NCI-H69 (cell line): Measurements from ENCODE around the gene DPEP1.
"Not testable (repeated sequence)": the region's sequence is repeated elsewhere in the genome, so short reads cannot be mapped to it uniquely, and the experiment has no call there.

Experiments
- DNase-seq: peaks from one replicate; lab custom pipeline; 2025; lab: John Stamatoyannopoulos, UW

Gene DPEP1

GRCh38 chr16:89577055-89577759 lies 36.2 kb upstream of the DPEP1 start:
- no peak for DNase-seq

GRCh38 chr16:89579351-89579750 lies 34.1 kb upstream of the DPEP1 start:
- DNase-seq, result no peak

- DNase-seq, result no peak
Observed at GRCh38 chr16:89581045-89581695, 32.3 kb upstream of the DPEP1 start.

GRCh38 chr16:89581861-89582563 lies 31.4 kb upstream of the DPEP1 start:
- no peak for DNase-seq

DNA sequence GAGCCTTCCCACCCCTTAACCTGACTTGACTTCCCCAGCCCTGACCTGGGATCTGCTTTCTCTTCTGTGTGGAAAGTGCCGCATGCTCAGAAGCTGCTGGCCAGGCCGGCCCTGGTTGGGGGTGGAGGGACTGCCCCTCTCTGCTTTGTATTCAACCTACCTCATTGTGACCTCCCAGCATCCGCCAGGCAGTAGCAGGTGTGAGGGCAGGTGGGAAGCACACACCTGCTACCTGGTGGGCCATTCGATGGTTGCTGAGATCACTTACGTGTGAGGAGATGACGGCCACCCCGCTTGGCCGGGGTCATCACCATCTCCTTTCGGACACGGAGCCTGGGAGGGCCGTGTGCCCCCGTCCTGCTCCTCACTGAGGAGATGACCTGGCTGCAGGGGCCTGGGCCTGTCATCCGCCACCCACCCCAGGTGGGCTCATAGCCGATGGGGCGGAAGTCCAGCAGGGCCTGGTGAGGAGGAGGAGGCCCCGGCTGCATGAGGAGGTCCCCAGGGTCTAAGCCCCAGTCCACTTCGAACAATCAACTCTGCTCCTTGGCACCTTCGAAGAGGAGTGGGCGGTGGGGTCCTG lies 30.7 kb upstream of the DPEP1 start:
- DNase-seq, result no peak

DNA sequence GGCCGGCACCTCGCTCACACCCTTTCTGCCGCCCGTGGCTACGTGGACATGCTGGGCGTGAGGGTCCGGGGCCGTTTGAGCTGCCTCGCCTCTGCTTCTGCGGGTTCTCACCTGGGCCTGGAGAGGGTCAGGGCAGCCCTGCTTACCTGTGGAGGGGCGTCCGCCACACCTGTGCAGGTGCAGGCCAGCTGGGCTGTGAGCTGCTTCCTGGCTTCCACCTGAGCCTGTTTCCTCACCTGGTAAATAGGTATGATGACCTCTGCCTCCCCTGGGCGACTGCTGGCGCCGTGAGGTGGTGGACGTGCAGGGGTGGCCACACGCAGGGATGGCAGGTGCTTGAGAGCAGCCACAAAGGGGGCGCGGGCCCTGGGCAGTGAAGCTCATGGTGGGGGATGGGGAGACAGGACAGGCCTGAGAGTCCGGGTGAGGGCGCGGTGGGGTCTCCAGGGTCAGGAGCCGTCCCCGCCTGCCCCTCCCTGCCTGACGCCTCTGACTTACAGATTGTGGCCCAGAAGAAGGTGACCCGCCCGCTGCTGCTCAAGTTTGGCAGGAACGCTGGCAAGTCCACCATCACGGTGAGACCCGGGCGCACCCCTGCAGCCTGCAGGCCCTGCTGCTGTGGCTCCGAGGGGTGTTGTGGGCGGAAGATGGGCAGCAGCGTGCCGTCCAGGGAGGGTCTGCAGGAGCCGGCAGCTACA lies 30.1 kb upstream of the DPEP1 start:
- DNase-seq, result no peak

GRCh38 chr16:89583895-89584644 lies 29.4 kb upstream of the DPEP1 start:
- DNase-seq, result no peak

DNA sequence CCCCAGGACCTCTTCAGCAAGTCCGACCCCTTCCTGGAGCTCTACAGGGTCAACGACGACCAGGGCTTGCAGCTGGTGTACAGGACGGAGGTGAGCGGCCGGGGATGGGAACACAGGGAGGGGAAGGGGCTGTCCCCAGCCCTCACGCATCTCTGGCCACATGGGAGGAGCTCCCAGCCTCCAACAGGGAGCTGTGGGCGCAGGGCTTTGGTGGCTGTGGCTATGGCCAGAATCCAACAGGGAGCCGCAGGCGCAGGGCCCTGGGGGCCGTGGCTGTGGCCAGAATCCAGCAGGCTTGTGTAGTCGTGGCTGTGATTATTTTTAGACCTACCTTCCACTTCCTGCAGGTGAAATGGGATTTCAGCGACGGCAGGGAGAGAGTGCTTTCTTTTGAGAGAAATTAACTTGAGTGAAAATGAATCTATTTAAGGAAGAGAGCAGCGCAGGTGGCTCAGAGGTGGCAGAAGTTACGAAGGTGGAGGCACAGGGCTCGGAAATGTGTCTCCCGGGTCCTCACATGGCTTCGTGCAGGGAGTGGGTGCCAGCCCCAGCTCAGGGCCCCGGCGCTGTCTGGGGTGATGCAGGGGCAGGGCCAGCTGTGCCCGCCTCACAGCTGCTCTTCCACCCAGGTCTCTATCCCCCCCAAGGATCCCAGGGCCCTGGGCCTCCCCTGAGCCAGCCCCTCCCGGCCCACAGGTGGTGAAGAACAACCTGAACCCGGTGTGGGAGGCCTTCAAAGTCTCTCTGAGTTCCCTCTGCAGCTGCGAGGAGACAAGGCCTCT lies 28.5 kb upstream of the DPEP1 start:
- no peak for DNase-seq

DNA sequence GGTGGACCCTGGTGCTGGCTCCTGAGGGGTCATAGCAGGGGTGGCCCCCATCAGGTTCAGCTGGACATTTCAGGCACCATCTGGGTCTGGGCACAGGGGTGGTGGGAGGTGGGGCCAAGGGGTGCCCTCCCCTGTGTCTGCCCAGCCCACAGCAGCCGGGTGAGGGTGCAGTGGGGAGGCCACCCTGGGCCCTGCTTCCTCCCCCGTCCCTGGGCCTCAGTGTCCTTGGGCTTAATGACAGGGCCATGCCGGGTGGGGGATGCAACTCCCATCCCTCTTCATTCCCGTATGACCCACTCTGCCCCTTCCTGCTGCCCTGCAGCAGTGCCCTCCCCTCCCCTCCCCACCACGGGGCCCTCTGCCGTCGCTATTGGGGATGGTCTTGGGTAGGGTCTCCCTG lies 27.2 kb upstream of the DPEP1 start:
- DNase-seq, result no peak

GRCh38 chr16:89586853-89587252 lies 26.6 kb upstream of the DPEP1 start:
- DNase-seq, result no peak

GRCh38 chr16:89587676-89588075 lies 25.8 kb upstream of the DPEP1 start:
- not testable (repeated sequence) for DNase-seq

DNA sequence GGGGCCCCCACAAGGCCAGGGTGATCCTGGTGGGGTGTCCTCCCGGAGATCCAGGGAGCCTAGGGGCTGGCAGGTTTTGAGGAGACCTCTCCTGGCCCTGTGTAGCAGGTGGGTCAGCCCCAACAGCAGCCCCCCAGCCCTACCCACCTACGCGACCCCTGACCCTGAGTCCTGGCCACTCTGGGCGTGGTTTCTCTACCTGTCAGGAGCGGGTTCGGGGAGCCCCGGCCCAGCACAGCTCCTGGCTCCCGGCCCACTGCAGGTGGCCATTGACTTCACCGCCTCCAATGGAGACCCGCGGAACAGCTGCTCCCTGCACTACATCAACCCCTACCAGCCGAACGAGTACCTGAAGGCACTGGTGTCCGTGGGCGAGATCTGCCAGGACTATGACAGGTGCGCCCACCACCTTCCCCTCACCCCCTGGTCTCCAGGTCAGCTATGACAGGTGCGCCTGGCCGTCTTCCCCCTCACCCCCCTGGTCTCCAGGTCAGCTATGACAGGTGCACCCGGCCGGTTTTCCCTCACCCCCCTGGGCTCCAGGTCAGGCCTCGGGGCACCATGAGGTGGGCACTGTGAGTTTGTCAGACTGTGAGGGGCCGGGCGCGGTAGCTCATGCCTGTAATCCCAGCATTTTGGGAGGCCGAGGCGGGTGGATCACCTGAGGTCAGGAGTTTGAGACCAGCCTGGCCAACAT lies 24.9 kb upstream of the DPEP1 start:
- DNase-seq, result no peak

GRCh38 chr16:89589241-89589926 lies 24.1 kb upstream of the DPEP1 start:
- DNase-seq, result no peak

GRCh38 chr16:89593841-89594240 lies 19.6 kb upstream of the DPEP1 start:
- DNase-seq, result no peak

DNA sequence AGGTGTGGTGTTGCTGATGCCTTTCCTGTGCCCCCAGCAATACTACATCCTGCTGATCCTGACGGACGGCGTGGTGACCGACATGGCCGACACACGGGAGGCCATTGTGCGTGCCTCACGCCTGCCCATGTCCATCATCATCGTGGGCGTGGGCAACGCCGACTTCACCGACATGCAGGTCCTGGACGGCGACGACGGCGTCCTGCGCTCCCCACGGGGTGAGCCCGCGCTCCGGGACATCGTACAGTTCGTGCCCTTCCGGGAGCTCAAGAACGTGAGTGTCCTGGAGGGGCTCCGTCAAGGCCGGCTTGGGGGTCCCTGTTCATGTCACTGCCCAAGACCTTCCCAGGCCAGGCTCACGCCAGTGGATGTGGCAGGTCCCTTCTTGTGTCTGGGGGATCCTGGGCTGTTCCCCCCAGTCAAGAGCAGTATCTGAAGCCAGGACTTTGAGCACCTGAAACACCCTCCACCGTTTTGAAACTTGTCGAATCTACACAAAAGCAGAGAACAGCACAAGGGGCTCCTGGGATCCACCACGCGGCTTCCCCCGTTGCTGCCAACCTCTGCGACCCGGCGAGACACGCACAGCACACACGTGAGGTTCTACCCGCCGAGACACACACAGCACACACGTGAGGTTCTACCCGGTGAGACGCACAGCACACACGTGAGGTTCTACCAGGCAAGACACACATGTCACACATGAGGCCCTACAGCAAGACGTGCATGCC lies 17.9 kb upstream of the DPEP1 start:
- no peak for DNase-seq

DNA sequence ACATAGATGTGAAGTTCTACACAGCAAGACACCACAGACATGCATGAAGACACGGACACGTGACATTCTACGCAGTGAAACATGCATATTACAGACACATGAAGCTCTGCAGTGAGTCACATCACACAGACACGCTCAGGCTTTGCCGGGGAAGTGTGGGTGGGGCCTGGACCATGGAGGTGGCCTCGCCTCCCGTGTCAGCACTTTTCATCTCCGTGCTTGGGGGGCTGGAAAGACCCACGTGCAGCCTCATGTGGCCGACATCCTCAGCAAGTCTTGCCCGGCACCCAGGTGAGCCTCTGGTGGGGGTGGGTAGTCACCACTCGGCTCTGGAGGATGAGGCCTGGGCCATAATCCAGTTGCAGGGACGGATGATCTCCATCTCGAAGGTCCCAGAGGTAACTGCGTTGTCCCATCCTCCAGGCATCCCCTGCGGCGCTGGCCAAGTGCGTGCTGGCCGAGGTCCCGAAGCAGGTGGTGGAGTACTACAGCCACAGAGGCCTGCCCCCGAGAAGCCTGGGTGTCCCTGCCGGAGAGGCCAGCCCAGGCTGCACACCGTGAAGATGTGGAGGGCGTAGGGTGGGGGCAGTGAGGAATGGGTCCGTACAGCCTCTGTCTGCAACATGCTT lies 17.3 kb upstream of the DPEP1 start:
- no peak for DNase-seq

- no peak for DNase-seq
Observed at GRCh38 chr16:89596957-89597649, 16.3 kb upstream of the DPEP1 start.

DNA sequence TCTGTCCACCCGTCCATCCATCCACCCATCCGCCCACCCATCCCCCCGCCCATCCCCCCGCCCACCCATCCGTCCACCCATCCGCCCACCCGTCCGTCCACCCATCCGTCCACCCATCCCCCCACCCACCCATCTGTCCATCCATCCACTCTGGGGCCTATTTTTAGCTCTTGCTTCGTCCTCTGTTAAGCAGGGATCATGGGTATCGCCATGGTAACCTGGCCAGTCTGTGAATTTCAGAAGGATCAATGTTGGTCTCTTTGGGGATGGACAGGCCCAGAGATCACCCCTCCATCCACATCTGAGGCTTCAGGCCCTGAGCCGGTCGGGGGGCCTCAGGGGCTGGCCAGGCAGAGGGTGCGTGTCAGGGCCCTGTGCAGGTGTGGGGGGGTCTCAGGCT lies 15.2 kb upstream of the DPEP1 start:
- DNase-seq, result peak; percentile 47
